Keratinocyte (primary cell): ENCODE results near the gene TMC1. TPM values are rescaled to one million over a fixed set of nuclear protein-coding genes. Genes with fewer than 3 reads are reported as not detected.

Experiments used
- DNase-seq: peaks from one replicate; pipeline ENCODE4 v3.0.0-alpha.2; 2011; ENCODE audit warnings: low read depth, missing footprints, low spot score
- FAIRE-seq: peaks from 2 replicates; lab custom pipeline; 2011; peaks lifted over from hg19 to GRCh38; lab: Jason Lieb, UNC
- H2AFZ ChIP-seq: 2 replicates; pipeline ENCODE4 v1.6.0; 2012; ENCODE audit warnings: low read length, control low read depth, inconsistent platforms; ENCODE audit not compliant: control insufficient read depth
- H3K27ac ChIP-seq: 2 replicates; pipeline ENCODE4 v1.5.1; 2011; ENCODE audit warnings: low read length; ENCODE audit not compliant: control insufficient read depth, insufficient read depth
- H3K27me3 ChIP-seq: 3 replicates; pipeline ENCODE4 v1.6.0; 2011; ENCODE audit warnings: low read length; ENCODE audit not compliant: control insufficient read depth, insufficient read depth; ENCODE audit errors: extremely low read depth
- H3K36me3 ChIP-seq, 2 experiments: 2 replicates in 1 of 2; 3 replicates in 1 of 2; pipeline ENCODE4 v1.5.1; 2011; ENCODE audit warnings: low read length in 2 of 2, mild to moderate bottlenecking in 1 of 2; ENCODE audit not compliant: control insufficient read depth in 2 of 2, insufficient read depth in 2 of 2; ENCODE audit errors: extremely low read depth in 1 of 2
- H3K4me1 ChIP-seq: 3 replicates; pipeline ENCODE4 v1.5.1; 2011; ENCODE audit warnings: low read length; ENCODE audit not compliant: control insufficient read depth, insufficient read depth; ENCODE audit errors: extremely low read depth
- H3K4me2 ChIP-seq: 3 replicates; pipeline ENCODE4 v1.6.0; 2011; ENCODE audit warnings: low read depth, low read length; ENCODE audit not compliant: control insufficient read depth, insufficient read depth; ENCODE audit errors: extremely low read depth
- H3K4me3 ChIP-seq, 3 experiments: fragments of 200-600 bp in 1 of 3; sonication (generic) in 1 of 3; 2 replicates in 2 of 3; 3 replicates in 1 of 3; pipeline ENCODE4 v1.5.1; 2011 to 2016; ENCODE audit warnings: low read length in 3 of 3, mild to moderate bottlenecking in 3 of 3, control low read depth in 2 of 3, inconsistent platforms in 1 of 3, low read depth in 1 of 3, mixed read lengths in 1 of 3, mixed run types in 1 of 3, moderate library complexity in 1 of 3; ENCODE audit not compliant: control insufficient read depth in 2 of 3, insufficient read depth in 2 of 3; ENCODE audit errors: extremely low read depth in 1 of 3
- H3K79me2 ChIP-seq: 2 replicates; pipeline ENCODE4 v1.6.0; 2012; ENCODE audit warnings: low read length; ENCODE audit not compliant: control insufficient read depth, insufficient read depth
- H3K9ac ChIP-seq: 3 replicates; pipeline ENCODE4 v1.6.0; 2011; ENCODE audit warnings: low read length; ENCODE audit not compliant: control insufficient read depth, insufficient read depth; ENCODE audit errors: extremely low read depth
- H3K9me1 ChIP-seq: 3 replicates; pipeline ENCODE4 v1.6.0; 2011; ENCODE audit warnings: low read length; ENCODE audit not compliant: control insufficient read depth, insufficient read depth; ENCODE audit errors: extremely low read depth
- H3K9me3 ChIP-seq: 2 replicates; pipeline ENCODE4 v1.5.1; 2012; ENCODE audit warnings: low read depth, low read length; ENCODE audit not compliant: control insufficient read depth
- H4K20me1 ChIP-seq: 3 replicates; pipeline ENCODE4 v1.6.0; 2011; ENCODE audit warnings: low read length; ENCODE audit not compliant: control insufficient read depth, insufficient read depth; ENCODE audit errors: extremely low read depth
- CTCF ChIP-seq, 3 experiments: IDR thresholded peaks in 1 of 3; conservative IDR thresholded peaks in 1 of 3; optimal IDR thresholded peaks in 1 of 3; 2 replicates in 2 of 3; 3 replicates in 1 of 3; pipeline versions ENCODE3 to v1.5.1; 2011; ENCODE audit warnings: low read length in 3 of 3, mild to moderate bottlenecking in 3 of 3, moderate library complexity in 2 of 3, control low read depth in 1 of 3, inconsistent platforms in 1 of 3; ENCODE audit not compliant: insufficient read depth in 2 of 3; ENCODE audit errors: extremely low read depth in 1 of 3
- EZH2 ChIP-seq: IDR thresholded peaks from one replicate; pipeline ENCODE4 v1.6.1; 2012; ENCODE audit warnings: inconsistent platforms, mild to moderate bottlenecking, low read length, moderate library complexity
- dilution Hi-C: fragments of 300-500 bp; cut with MboI; formaldehyde crosslinking; loops from one replicate; pipeline ENCODE4 v1.7.0; 2020; ENCODE audit warnings: low sequenced_read_pairs; ENCODE audit not compliant: extremely low pct_ligation_motif_present
- polyA plus RNA-seq, 5 experiments: library from polyadenylated mRNA; depleted of rRNA in 3 of 5; stranded (reverse) in 3 of 5; stranded (forward) in 1 of 5; unstranded in 1 of 5; fragments of >200 nt; gene quantifications; 1 replicate in 1 of 5; 2 replicates in 3 of 5; 3 replicates in 1 of 5; pipeline versions ENCODE4 v1.2.1 to v1.2.3, GENCODE V29; 2011 to 2012; ENCODE audit warnings: missing spikeins in 2 of 5, low read depth in 1 of 5, low replicate concordance in 1 of 5

The TMC1 gene
- polyA plus RNA-seq, 1 donor (not counting 4 experiments of a cell fraction or from before 2014, with no cell fraction given) = 0.05 TPM

- H3K27me3 ChIP-seq = no peaks in the 10 kb centered on the region
- no peaks in the 10 kb centered on the region for H3K36me3 ChIP-seq
- H3K4me1 ChIP-seq = peaks cover 24% of the 10 kb centered on the region
- peak overlapping the region; percentile 34 for H3K4me2 ChIP-seq
- H3K79me2 ChIP-seq = no peaks in the 10 kb centered on the region
- H3K9me1 ChIP-seq = no peaks in the 10 kb centered on the region
- H2AFZ ChIP-seq = peak overlapping the region; percentile 34
- TF ChIP-seq EZH2 (no peak), CTCF (optimal IDR thresholded peaks at IDR 0.05 in 1 of 3, IDR thresholded peaks at IDR 0.05 in 1 of 3, conservative IDR thresholded peaks at IDR 0.05 in 1 of 3; ENCODE audit: extremely low read depth in 1 of 3, insufficient read depth in 2 of 3, low read length in 3 of 3) (no peak)
- no peak for DNase-seq
- no peak overlapping the region for H3K4me3 ChIP-seq
- H3K27ac ChIP-seq = no peak overlapping the region
- no peak overlapping the region for H3K9ac ChIP-seq
- FAIRE-seq = peak; percentile 44
- no peaks in the 10 kb centered on the region for H4K20me1 ChIP-seq
- dilution Hi-C loops = no loop called here
- no peaks in the 10 kb centered on the region for H3K9me3 ChIP-seq
Measured at GRCh38 chr9:72554221-72554641, 32.8 kb downstream of the TMC1 start.

- H3K36me3 ChIP-seq = no peaks in the 10 kb centered on the region
- H4K20me1 ChIP-seq = no peaks in the 10 kb centered on the region
- FAIRE-seq (peak; percentile 98), DNase-seq (peak; percentile 97)
- H3K27me3 ChIP-seq = no peaks in the 10 kb centered on the region
- TF ChIP-seq EZH2 (no peak), CTCF (optimal IDR thresholded peaks at IDR 0.05 in 1 of 3, IDR thresholded peaks at IDR 0.05 in 1 of 3, conservative IDR thresholded peaks at IDR 0.05 in 1 of 3; ENCODE audit: extremely low read depth in 1 of 3, insufficient read depth in 2 of 3, low read length in 3 of 3) (no peak)
- H3K27ac ChIP-seq = peak overlapping the region; percentile 65
- H3K4me2 ChIP-seq = peak overlapping the region; percentile 29
- H3K79me2 ChIP-seq = no peaks in the 10 kb centered on the region
- H3K9ac ChIP-seq = no peak overlapping the region
- no peak overlapping the region for H3K4me3 ChIP-seq
- H2AFZ ChIP-seq = no peak overlapping the region
- H3K4me1 ChIP-seq = peaks cover 24% of the 10 kb centered on the region
- dilution Hi-C loops = no loop called here
- no peaks in the 10 kb centered on the region for H3K9me3 ChIP-seq
- H3K9me1 ChIP-seq = no peaks in the 10 kb centered on the region
Measured at GRCh38 chr9:72557549-72557948, 36.1 kb downstream of the TMC1 start.
